Germinal center (tissue), 1 donor: ENCODE results near the gene HYLS1.

Experiments used
- DNase-seq: peaks from one replicate; pipeline ENCODE4 v3.0.0; 2012; ENCODE audit warnings: mixed read lengths, low spot score

The HYLS1 gene

GRCh38 chr11:125949271-125950177, 62.1 kb downstream of the HYLS1 start:
- DNase-seq = no peak

- no peak for DNase-seq
These were observed 62.7 kb downstream of the HYLS1 start for GRCh38 chr11:125950178-125950490.
